Osteoblast (primary cell): Measurements from ENCODE around the gene PRKAG3. TPM values are rescaled to one million over a fixed set of nuclear protein-coding genes. Genes with fewer than 3 reads are reported as not detected.

Experiments
- DNase-seq: peaks from one replicate; pipeline ENCODE4 v3.0.0; 2011; ENCODE audit warnings: low spot score, mixed read lengths; ENCODE audit not compliant: insufficient read length; ENCODE audit errors: missing footprints
- H2AFZ ChIP-seq: 2 replicates; pipeline ENCODE4 v1.6.0; 2011; ENCODE audit warnings: mild to moderate bottlenecking, low read length
- H3K27ac ChIP-seq: 2 replicates; pipeline ENCODE4 v1.5.1; 2011; ENCODE audit warnings: mild to moderate bottlenecking, low read depth, low read length, moderate library complexity
- H3K27me3 ChIP-seq: 2 replicates; pipeline ENCODE4 v1.6.0; 2012; ENCODE audit warnings: mild to moderate bottlenecking, control low read depth, inconsistent platforms, low read length, moderate library complexity; ENCODE audit not compliant: insufficient read depth
- H3K36me3 ChIP-seq: 2 replicates; pipeline ENCODE4 v1.5.1; 2011; ENCODE audit warnings: mild to moderate bottlenecking, low read length, control low read depth, moderate library complexity; ENCODE audit not compliant: insufficient read depth
- H3K4me1 ChIP-seq: 2 replicates; pipeline ENCODE4 v1.5.1; 2011; ENCODE audit warnings: mild to moderate bottlenecking, low read length, control low read depth, moderate library complexity; ENCODE audit not compliant: insufficient read depth
- H3K4me2 ChIP-seq: 2 replicates; pipeline ENCODE4 v1.6.0; 2011; ENCODE audit warnings: mild to moderate bottlenecking, low read length; ENCODE audit not compliant: insufficient read depth
- H3K4me3 ChIP-seq: fragments of 200-600 bp; sonication (generic); 3 replicates; pipeline ENCODE4 v1.5.1; 2012; ENCODE audit warnings: mild to moderate bottlenecking, low read length, inconsistent platforms; ENCODE audit not compliant: insufficient read depth
- H3K79me2 ChIP-seq: 2 replicates; pipeline ENCODE4 v1.6.0; 2012; ENCODE audit warnings: mild to moderate bottlenecking, low read length, control low read depth, inconsistent platforms; ENCODE audit not compliant: insufficient read depth
- H3K9me3 ChIP-seq: 2 replicates; pipeline ENCODE4 v1.5.1; 2011; ENCODE audit warnings: low read depth, low read length, control low read depth
- H4K20me1 ChIP-seq: 2 replicates; pipeline ENCODE4 v1.6.0; 2012; ENCODE audit warnings: mild to moderate bottlenecking, low read length, control low read depth; ENCODE audit not compliant: insufficient read depth
- CTCF ChIP-seq: IDR thresholded peaks from 2 replicates; pipeline ENCODE4 v1.5.1; 2011; ENCODE audit warnings: mild to moderate bottlenecking, low read depth, low read length, moderate library complexity; ENCODE audit errors: extremely low read depth
- total RNA-seq: library from RNA; depleted of rRNA; stranded (reverse); fragments of >200 nt; gene quantifications from 2 replicates; pipeline ENCODE4 v1.2.3, GENCODE V29; 2012

The PRKAG3 gene
- total RNA-seq, 1 donor: under 0.01 TPM

GRCh38 chr2:218839430-218839829 lies 7.8 kb upstream of the PRKAG3 start:
- no peak overlapping the region for H3K4me3 ChIP-seq
- H2AFZ ChIP-seq: peak overlapping the region; percentile 76
- H3K27me3 ChIP-seq: peaks cover 4% of the 10 kb centered on the region
- H4K20me1 ChIP-seq: no peaks in the 10 kb centered on the region
- TF ChIP-seq CTCF: no peak
- DNase-seq: no peak
- peak overlapping the region; percentile 24 for H3K4me2 ChIP-seq
- no peaks in the 10 kb centered on the region for H3K36me3 ChIP-seq
- H3K4me1 ChIP-seq: peaks cover 10% of the 10 kb centered on the region
- H3K27ac ChIP-seq: no peak overlapping the region
- no peaks in the 10 kb centered on the region for H3K9me3 ChIP-seq
- no peaks in the 10 kb centered on the region for H3K79me2 ChIP-seq

- no peak for DNase-seq
- TF ChIP-seq CTCF: no peak
- Histone ChIP-seq H2AFZ (no peak overlapping the region), H3K36me3 (no peaks in the 10 kb centered on the region), H3K79me2 (no peaks in the 10 kb centered on the region), H4K20me1 (no peaks in the 10 kb centered on the region), H3K27ac (no peak overlapping the region), H3K4me2 (no peak overlapping the region), H3K9me3 (no peaks in the 10 kb centered on the region), H3K27me3 (peaks cover 4% of the 10 kb centered on the region), H3K4me1 (peaks cover 14% of the 10 kb centered on the region), H3K4me3 (no peak overlapping the region)
Observed at GRCh38 chr2:218837495-218837894, 5.9 kb upstream of the PRKAG3 start.

GRCh38 chr2:218834685-218835084 lies 3.1 kb upstream of the PRKAG3 start:
- no peaks in the 10 kb centered on the region for H3K79me2 ChIP-seq
- no peaks in the 10 kb centered on the region for H3K9me3 ChIP-seq
- H2AFZ ChIP-seq: no peak overlapping the region
- no peak for TF ChIP-seq CTCF
- no peak for DNase-seq
- H3K27ac ChIP-seq: no peak overlapping the region
- no peak overlapping the region for H3K4me3 ChIP-seq
- H3K4me2 ChIP-seq: no peak overlapping the region
- no peaks in the 10 kb centered on the region for H4K20me1 ChIP-seq
- peaks cover 17% of the 10 kb centered on the region for H3K4me1 ChIP-seq
- H3K27me3 ChIP-seq: peaks cover 4% of the 10 kb centered on the region
- no peaks in the 10 kb centered on the region for H3K36me3 ChIP-seq

- Histone ChIP-seq H3K79me2 (no peaks in the 10 kb centered on the region), H3K4me1 (peaks cover 10% of the 10 kb centered on the region), H3K4me3 (no peak overlapping the region), H3K4me2 (no peak overlapping the region), H3K27ac (no peak overlapping the region), H2AFZ (no peak overlapping the region), H3K36me3 (no peaks in the 10 kb centered on the region), H3K27me3 (peaks cover 7% of the 10 kb centered on the region), H4K20me1 (no peaks in the 10 kb centered on the region), H3K9me3 (no peaks in the 10 kb centered on the region)
- DNase-seq: no peak
- no peak for TF ChIP-seq CTCF
Observed at GRCh38 chr2:218833023-218833609, 1.5 kb upstream of the PRKAG3 start.
